GM23338 (cell line): ENCODE data around the gene CTNNA2. TPM values are rescaled to one million over a fixed set of nuclear protein-coding genes. Genes with fewer than 3 reads are reported as not detected.

Experiments used
- ATAC-seq: fragments of 200-7000 bp; cut with Tn5 transposase; 3 replicates; pipeline ENCODE4 v1.9.1; 2020
- DNase-seq: peaks from one replicate; pipeline ENCODE4 v3.0.0-alpha.2; 2015; ENCODE audit warnings: low spot score
- H2AFZ ChIP-seq: fragments of 200-600 bp; sonication (generic); 2 replicates; pipeline ENCODE4 v1.8.0; 2016; ENCODE audit warnings: antibody characterized with exemption, mild to moderate bottlenecking, moderate library complexity
- H3F3A ChIP-seq: fragments of 200-600 bp; sonication (generic); replicated peaks from 2 replicates; pipeline ENCODE4 v1.8.0; 2017; ENCODE audit warnings: antibody characterized with exemption, mixed run types, low read depth
- H3K27ac ChIP-seq: fragments of 200-600 bp; sonication (generic); 2 replicates; pipeline ENCODE4 v1.6.1; 2016; ENCODE audit warnings: low read depth
- H3K27me3 ChIP-seq: fragments of 200-600 bp; sonication (generic); 2 replicates; pipeline ENCODE4 v1.8.0; 2016; ENCODE audit warnings: mild to moderate bottlenecking, mixed run types, moderate library complexity; ENCODE audit not compliant: insufficient read depth
- H3K36me3 ChIP-seq: fragments of 200-600 bp; sonication (generic); 2 replicates; pipeline ENCODE4 v1.8.0; 2016; ENCODE audit warnings: mild to moderate bottlenecking; ENCODE audit not compliant: insufficient read depth
- H3K4me1 ChIP-seq: fragments of 200-600 bp; sonication (generic); 2 replicates; pipeline ENCODE4 v1.8.0; 2016; ENCODE audit warnings: mild to moderate bottlenecking, moderate library complexity; ENCODE audit not compliant: insufficient read depth
- H3K4me2 ChIP-seq: fragments of 200-600 bp; sonication (generic); 2 replicates; pipeline ENCODE4 v1.7.1; 2017; ENCODE audit warnings: mixed run types
- H3K4me3 ChIP-seq: fragments of 200-600 bp; sonication (generic); 2 replicates; pipeline ENCODE4 v1.6.1; 2016; ENCODE audit warnings: mixed run types
- H3K79me2 ChIP-seq: fragments of 200-600 bp; sonication (generic); replicated peaks from 2 replicates; pipeline ENCODE4 v1.8.0; 2017; ENCODE audit warnings: mild to moderate bottlenecking; ENCODE audit not compliant: insufficient read depth
- H3K9me2 ChIP-seq: fragments of 200-600 bp; sonication (generic); 2 replicates; pipeline ENCODE4 v1.8.0; 2017; ENCODE audit not compliant: insufficient read depth
- H4K20me1 ChIP-seq: fragments of 200-600 bp; sonication (generic); replicated peaks from 2 replicates; pipeline ENCODE4 v1.8.0; 2017; ENCODE audit warnings: mild to moderate bottlenecking; ENCODE audit not compliant: insufficient read depth
- H3K27ac Mint-ChIP-seq: 2 replicates; pipeline ENCODE4 v1.8.0; 2020; ENCODE audit warnings: inconsistent platforms, mild to moderate bottlenecking, moderate library complexity, mixed read lengths
- H3K27me3 Mint-ChIP-seq: 3 replicates; pipeline ENCODE4 v1.8.0; 2022; ENCODE audit warnings: low read depth, mild to moderate bottlenecking, moderate library complexity, mixed read lengths, inconsistent platforms; ENCODE audit not compliant: insufficient read depth, poor library complexity
- H3K36me3 Mint-ChIP-seq: 3 replicates; pipeline ENCODE4 v1.8.0; 2021; ENCODE audit warnings: low read depth, mild to moderate bottlenecking, inconsistent platforms, moderate library complexity, mixed read lengths
- H3K4me1 Mint-ChIP-seq: 3 replicates; pipeline ENCODE4 v1.8.0; 2020; ENCODE audit warnings: mild to moderate bottlenecking, inconsistent platforms, mixed read lengths
- H3K4me3 Mint-ChIP-seq: 3 replicates; pipeline ENCODE4 v1.8.0; 2021; ENCODE audit warnings: moderate library complexity, mild to moderate bottlenecking, inconsistent platforms, mixed read lengths
- H3K9me3 Mint-ChIP-seq: 3 replicates; pipeline ENCODE4 v1.8.0; 2020; ENCODE audit warnings: moderate library complexity, mild to moderate bottlenecking, inconsistent platforms, mixed read lengths
- REST ChIP-seq: IDR thresholded peaks from one replicate; pipeline ENCODE4 v1.6.1; 2018; ENCODE audit warnings: antibody characterized with exemption; ENCODE audit not compliant: unreplicated experiment
- ZNF331 ChIP-seq: fragments of 250-450 bp; sonication (Bioruptor Pico); IDR thresholded peaks from 2 replicates; pipeline ENCODE4 v1.5.0; 2020; ENCODE audit warnings: low read depth, mild to moderate bottlenecking, moderate library complexity
- polyA plus RNA-seq: library from polyadenylated mRNA; unstranded; fragments of >200 nt; fragmentation: Nextera tagmentation; extraction: Ambion mirVana; gene quantifications from 2 replicates; pipeline ENCODE4 v1.2.1, GENCODE V29; 2016
- total RNA-seq: library from RNA; depleted of rRNA; stranded (reverse); fragments of >200 nt; shearing (Covaris generic); gene quantifications from 2 replicates; pipeline ENCODE4 v1.2.3, GENCODE V29; 2014
- TF ChIP-seq, protein P1 (sequence below): IDR thresholded peaks from 2 replicates; pipeline ENCODE4 v1.6.1; 2016; ENCODE audit warnings: antibody characterized with exemption

Gene CTNNA2
- total and polyA plus RNA-seq, 2 experiments from 2014 or later, result 6.4 to 15.6 TPM

DNA sequence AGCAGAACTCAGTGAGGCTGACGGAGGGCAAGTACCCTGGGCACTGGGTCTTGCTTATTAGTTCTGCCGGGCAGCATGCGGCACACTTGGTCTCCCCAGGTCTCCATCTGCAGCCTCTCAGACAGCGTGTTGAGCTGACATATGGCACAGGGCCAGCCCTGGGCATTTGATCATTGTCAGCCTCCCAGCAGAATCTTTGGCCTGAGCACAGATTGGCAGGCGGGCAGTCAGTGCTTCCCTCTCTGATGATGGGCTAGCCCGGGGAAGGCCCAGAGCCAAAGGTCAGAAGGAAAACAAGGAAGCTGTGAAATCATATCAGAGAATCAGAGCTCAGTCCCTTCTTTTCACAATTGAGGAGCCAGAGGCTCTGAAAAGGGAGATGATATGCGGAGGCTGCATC, 941.8 kb downstream of the CTNNA2 start:
- no peak for TF ChIP-seq REST
- TF ChIP-seq ZNF331 (CRISPR knock-in tag), result no peak
- TF ChIP-seq, protein P1, sequence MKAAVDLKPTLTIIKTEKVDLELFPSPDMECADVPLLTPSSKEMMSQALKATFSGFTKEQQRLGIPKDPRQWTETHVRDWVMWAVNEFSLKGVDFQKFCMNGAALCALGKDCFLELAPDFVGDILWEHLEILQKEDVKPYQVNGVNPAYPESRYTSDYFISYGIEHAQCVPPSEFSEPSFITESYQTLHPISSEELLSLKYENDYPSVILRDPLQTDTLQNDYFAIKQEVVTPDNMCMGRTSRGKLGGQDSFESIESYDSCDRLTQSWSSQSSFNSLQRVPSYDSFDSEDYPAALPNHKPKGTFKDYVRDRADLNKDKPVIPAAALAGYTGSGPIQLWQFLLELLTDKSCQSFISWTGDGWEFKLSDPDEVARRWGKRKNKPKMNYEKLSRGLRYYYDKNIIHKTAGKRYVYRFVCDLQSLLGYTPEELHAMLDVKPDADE, result no peak
- no peak overlapping the region for H3K4me3 Mint-ChIP-seq
- H3K27me3 Mint-ChIP-seq, result peaks cover 1% of the 10 kb centered on the region
- H3F3A ChIP-seq, result no peaks in the 10 kb centered on the region
- DNase-seq (no peak), ATAC-seq (no peak)
- H3K4me3 ChIP-seq, result no peak overlapping the region
- no peaks in the 10 kb centered on the region for H3K79me2 ChIP-seq
- no peaks in the 10 kb centered on the region for H3K9me2 ChIP-seq
- H4K20me1 ChIP-seq, result no peaks in the 10 kb centered on the region; the same call in 1 of the 2 replicates
- no peaks in the 10 kb centered on the region for H3K27me3 ChIP-seq
- H3K4me1 Mint-ChIP-seq, result peaks cover 5% of the 10 kb centered on the region
- no peak overlapping the region for H2AFZ ChIP-seq
- H3K36me3 Mint-ChIP-seq, result no peaks in the 10 kb centered on the region
- no peak overlapping the region for H3K27ac ChIP-seq
- H3K27ac Mint-ChIP-seq, result no peak overlapping the region
- H3K9me3 Mint-ChIP-seq, result no peaks in the 10 kb centered on the region
- H3K36me3 ChIP-seq, result no peaks in the 10 kb centered on the region
- H3K4me1 ChIP-seq, result peaks cover 11% of the 10 kb centered on the region
- no peak overlapping the region for H3K4me2 ChIP-seq

DNA sequence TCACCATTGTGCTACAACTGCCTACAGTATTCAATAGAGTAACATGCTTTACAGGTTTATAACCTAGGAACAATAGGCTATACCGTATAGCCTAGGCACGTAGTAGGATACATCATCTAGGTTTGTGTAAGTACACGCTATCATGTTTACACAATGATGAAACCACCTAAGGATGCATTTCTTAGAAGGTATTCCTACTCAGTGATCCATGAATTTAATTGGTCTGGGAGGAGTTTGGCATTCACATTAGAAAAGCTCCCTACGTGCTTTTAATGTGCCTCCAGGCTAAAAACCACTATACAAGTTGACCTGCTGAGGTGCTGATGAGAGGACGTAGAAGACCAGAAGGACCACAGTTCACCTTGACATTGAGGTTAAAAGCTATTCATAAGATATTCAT, 946.2 kb downstream of the CTNNA2 start:
- Mint-ChIP-seq H3K27me3 (peaks cover 1% of the 10 kb centered on the region), H3K27ac (no peak overlapping the region), H3K4me1 (peaks cover 33% of the 10 kb centered on the region), H3K36me3 (no peaks in the 10 kb centered on the region), H3K4me3 (no peak overlapping the region), H3K9me3 (no peaks in the 10 kb centered on the region)
- DNase-seq (no peak), ATAC-seq (no peak)
- Histone ChIP-seq H3K79me2 (no peaks in the 10 kb centered on the region), H3K9me2 (no peaks in the 10 kb centered on the region), H3K36me3 (no peaks in the 10 kb centered on the region), H3K27ac (no peak overlapping the region), H3K27me3 (no peaks in the 10 kb centered on the region), H3K4me1 (peaks cover 41% of the 10 kb centered on the region), H2AFZ (no peak overlapping the region), H3K4me3 (no peak overlapping the region), H4K20me1 (no peaks in the 10 kb centered on the region; the same call in 1 of the 2 replicates), H3F3A (no peaks in the 10 kb centered on the region), H3K4me2 (no peak overlapping the region)
- TF ChIP-seq, protein P1, result no peak
